ENCODE measurements around the gene COG4.

The COG4 gene

DNA sequence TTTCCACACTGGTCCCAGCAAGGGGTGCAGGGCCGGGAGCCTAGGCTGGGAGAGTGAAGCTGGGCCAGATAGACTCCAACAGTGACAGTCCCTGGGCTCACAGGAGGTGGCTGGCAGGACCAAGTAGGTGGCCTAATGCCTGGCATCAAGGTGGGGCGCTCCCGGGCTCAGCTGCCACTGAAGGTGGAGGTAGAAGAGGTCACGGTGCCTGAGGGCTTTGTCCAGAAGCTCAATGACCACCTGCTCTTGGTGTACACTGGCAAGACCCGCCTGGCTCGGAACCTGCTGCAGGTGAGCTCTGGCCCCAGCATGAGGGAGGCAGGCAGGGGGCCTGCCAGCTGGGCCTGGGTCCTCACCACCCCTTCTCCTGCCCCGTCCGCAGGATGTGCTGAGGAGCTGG lies 45.2 kb downstream of the COG4 start:
- DNase-seq: no peak

- DNase-seq: peak; percentile 77
Observed at GRCh38 chr16:70476272-70477020, 46.9 kb downstream of the COG4 start.

DNA sequence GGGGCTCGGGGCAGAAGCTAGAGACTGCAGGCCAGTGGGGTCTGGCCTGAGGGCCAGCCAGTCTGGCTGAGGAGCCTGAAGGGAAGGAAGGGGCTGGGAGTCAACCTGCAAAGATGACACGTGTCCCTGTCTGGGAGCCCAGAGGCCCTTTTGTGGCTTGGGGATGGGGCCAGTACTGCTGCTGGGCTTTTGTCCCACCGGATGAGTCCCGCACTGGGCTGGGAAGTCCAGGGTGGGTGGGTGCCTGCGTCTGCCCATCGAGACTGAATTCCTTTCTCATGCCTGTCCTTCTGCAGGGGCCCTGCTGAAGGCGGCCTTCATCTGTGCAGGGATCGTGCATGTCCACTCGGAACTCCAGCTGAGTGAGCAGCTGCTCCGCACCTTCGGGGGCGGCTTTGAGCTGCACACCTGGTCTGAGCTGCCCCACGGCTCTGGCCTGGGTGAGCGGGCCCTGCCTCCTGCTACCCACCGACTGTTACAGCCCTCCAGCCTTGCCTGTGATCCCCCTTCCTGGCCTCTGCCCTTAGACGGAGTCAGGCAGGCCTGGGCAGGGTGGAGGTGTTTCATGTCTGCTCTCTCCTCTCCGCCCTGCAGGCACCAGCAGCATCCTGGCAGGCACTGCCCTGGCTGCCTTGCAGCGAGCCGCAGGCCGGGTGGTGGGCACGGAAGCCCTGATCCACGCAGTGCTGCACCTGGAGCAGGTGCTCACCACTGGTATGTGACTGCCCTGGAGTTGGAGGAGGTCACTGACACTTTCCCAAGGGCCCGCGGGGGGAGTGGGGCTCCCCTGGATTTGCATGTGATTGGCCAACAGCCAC lies 48.1 kb downstream of the COG4 start:
- no peak for DNase-seq

DNA sequence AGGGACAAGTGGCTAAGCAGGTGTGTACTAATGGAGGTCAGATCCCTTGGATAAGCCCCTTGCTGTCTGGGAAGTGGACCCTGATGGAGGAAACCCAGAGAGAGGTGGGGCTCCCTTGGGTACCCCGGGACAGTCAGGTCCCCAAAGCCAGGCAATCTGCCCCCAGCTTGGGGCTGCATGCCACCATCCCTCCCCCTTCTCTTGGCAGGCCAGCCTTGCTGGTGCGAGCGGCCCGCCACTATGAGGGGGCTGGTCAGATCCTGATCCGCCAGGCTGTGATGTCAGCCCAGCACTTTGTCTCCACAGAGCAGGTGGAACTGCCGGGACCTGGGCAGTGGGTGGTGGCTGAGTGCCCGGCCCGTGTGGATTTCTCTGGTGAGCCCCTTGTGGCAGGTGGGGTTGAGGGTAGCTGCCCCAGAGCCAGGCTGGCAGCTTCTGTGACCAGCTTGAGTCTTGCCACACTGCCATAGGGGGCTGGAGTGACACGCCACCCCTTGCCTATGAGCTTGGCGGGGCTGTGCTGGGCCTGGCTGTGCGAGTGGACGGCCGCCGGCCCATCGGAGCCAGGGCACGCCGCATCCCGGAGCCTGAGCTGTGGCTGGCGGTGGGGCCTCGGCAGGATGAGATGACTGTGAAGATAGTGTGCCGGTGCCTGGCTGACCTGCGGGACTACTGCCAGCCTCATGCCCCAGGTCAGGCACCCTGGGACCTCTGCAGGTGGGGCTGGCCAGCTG lies 48.9 kb downstream of the COG4 start:
- no peak for DNase-seq

DNA sequence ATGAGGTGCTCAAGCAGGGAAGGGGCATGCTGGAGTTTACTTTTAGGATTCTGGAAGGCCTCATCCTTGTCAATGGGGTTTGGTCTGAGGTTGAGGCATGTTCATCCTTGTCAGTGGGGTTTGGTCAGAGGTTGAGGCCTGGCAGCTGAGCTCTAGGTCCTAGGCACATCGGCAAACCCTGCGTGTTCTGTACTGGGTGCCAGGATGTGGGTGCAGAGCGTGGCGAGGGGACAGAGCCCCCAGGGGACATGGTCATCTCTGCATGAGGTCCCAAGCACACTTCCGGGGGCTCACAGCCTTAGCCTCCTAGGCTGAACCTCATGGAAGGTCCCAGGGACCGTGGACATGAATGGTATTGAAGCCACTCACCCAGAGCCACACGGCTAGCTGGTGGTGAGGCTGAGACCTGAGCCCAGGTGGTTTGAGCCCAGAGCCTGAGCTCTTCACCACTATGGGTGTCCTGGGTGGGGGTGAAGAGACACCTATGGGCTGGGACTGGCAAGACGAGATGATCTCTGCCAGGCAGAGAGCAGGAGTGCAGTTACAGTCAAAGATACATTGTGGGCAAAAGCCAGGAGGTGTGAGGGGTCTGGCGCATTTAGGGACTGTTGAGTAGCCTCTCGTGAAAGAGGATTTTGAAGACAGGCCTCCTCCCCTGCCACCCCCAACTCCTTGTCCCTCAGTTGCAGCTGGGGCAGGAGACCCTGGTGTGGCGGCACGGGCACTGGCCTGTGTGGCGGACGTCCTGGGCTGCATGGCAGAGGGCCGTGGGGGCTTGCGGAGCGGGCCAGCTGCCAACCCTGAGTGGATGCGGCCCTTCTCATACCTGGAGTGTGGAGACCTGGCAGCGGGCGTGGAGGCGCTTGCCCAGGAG lies 49.7 kb downstream of the COG4 start:
- DNase-seq: no peak

GRCh38 chr16:70472786-70473433 lies 50.4 kb downstream of the COG4 start:
- DNase-seq: no peak

GRCh38 chr16:70470927-70471341 lies 52.4 kb downstream of the COG4 start:
- no peak for DNase-seq

- no peak for DNase-seq
Observed at GRCh38 chr16:70470141-70470926, 53.0 kb downstream of the COG4 start.

GRCh38 chr16:70468776-70469525 lies 54.4 kb downstream of the COG4 start:
- no peak for DNase-seq

DNA sequence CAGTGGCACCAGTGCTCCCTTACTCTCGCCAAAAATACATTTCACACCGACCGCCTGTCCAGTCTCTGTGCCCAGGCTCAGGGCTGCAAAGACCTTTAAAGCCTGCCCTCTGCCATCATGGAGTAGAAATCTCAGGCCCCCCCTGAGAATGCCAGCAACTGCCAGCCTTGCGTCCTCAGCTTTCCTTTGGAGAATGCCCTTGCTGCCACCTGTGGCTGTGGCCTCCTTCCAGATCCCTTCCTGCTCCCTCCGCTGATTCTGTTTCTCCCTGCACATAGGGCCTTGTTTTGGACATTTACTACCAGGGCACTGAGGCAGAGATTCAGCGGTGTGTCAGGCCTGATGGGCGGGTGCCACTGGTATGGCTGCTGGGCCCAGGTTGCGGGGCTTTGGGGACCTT lies 55.7 kb downstream of the COG4 start:
- DNase-seq: no peak

- no peak for DNase-seq
Observed at GRCh38 chr16:70467113-70467512, 56.2 kb downstream of the COG4 start.

DNA sequence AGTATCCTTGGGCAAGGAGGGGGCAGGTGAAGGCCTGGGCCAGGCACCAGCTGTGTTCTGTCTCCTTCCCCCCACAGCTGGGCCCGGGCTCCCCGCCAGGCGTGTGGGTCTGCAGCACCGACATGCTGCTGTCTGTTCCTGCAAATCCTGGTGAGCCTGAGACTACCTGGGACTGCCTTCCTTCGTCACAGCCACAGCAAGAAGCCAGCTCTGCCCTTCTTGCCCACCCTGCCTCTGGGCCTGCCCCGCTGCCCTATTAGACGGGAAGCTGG lies 56.6 kb downstream of the COG4 start:
- DNase-seq: no peak

DNA sequence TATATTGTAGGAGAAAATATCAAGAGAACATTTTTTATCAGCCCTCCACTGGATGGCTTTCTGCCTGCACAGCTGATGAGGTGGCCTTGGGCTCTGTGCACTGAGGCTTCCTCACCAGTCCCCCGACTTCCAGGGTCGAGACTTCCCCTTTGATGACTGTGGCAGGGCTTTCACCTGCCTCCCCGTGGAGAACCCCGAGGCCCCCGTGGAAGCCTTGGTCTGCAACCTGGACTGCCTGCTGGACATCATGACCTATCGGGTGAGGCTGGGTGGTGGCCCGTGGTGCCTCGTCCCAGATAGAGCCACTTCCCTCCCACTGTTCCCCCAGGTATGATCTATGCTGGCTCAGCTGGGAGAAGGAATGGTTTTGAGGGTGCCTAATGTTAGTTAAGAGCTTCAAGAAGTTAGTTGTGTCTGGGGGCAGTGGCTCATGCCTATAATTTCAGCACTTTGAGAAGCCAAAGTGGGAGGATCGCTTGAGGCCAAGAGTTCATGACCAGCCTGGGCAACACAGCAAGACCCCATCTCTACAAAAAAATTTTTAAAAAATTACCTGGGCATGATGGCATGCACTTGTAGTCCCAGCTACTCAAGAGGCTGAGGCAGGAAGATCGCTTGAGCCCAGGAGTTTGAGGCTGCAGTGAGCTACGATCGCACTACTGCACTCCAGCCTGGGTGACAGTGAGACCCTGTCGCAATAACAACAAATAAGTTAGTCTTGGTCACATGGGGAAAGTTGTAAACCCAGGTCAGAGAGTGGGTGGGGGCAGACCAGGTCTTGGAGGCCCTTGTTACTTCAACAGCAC lies 57.2 kb downstream of the COG4 start:
- no peak for DNase-seq

GRCh38 chr16:70463235-70463634 lies 60.1 kb downstream of the COG4 start:
- DNase-seq: no peak

- DNase-seq: peak; percentile 10 to 13
Observed at GRCh38 chr16:70460737-70461261, 62.6 kb downstream of the COG4 start.

GRCh38 chr16:70457446-70458166 lies 65.7 kb downstream of the COG4 start:
- no peak for DNase-seq

GRCh38 chr16:70455910-70456309 lies 67.4 kb downstream of the COG4 start:
- no peak for DNase-seq

- peak; percentile 67 to 79 for DNase-seq
Observed at GRCh38 chr16:70454222-70455034, 68.9 kb downstream of the COG4 start, which contains the start of gene FCSK. FCSK (plus strand) TSS chr16:70454595; CDS start chr16:70463191, 8,596 bp downstream.
